Liver (tissue), 9 donors: ENCODE results near the gene SERINC1. TPM values are rescaled to one million over a fixed set of nuclear protein-coding genes. Genes with fewer than 3 reads are reported as not detected.

ENCODE experiments used
- DNase-seq: peaks from one replicate; pipeline ENCODE4 v3.0.0-alpha.2; 2017; ENCODE audit warnings: low spot score
- H3K27ac ChIP-seq, 2 donors: one replicate each; pipeline ENCODE4 v1.7.0; 2013; ENCODE audit warnings: inconsistent platforms in 2 of 2, low read length in 2 of 2, control low read depth in 1 of 2, low read depth in 1 of 2, mild to moderate bottlenecking in 1 of 2
- H3K27me3 ChIP-seq, 4 donors: one replicate each; pipeline versions ENCODE4 v1.6.1 to v1.7.0; 2013; ENCODE audit warnings: low read length in 3 of 4, inconsistent platforms in 1 of 4, mild to moderate bottlenecking in 1 of 4, moderate library complexity in 1 of 4; ENCODE audit not compliant: control insufficient read depth in 4 of 4, insufficient read depth in 4 of 4
- H3K36me3 ChIP-seq, 4 donors: one replicate each; pipeline versions ENCODE4 v1.6.1 to v1.7.0; 2013; ENCODE audit warnings: low read length in 3 of 4, mild to moderate bottlenecking in 3 of 4, low read depth in 1 of 4, moderate library complexity in 1 of 4; ENCODE audit not compliant: control insufficient read depth in 4 of 4, insufficient read depth in 3 of 4
- H3K4me1 ChIP-seq, 4 donors: one replicate each; pipeline versions ENCODE4 v1.6.1 to v1.7.0; 2013; ENCODE audit warnings: low read length in 3 of 4, mild to moderate bottlenecking in 3 of 4, moderate library complexity in 1 of 4; ENCODE audit not compliant: control insufficient read depth in 4 of 4, insufficient read depth in 4 of 4
- H3K4me3 ChIP-seq, 3 donors: one replicate each; pipeline versions ENCODE4 v1.6.1 to v1.7.0; 2013; ENCODE audit warnings: low read length in 3 of 3, control low read depth in 1 of 3, low read depth in 1 of 3, mild to moderate bottlenecking in 1 of 3
- H3K9ac ChIP-seq, 2 donors: one replicate each; pipeline ENCODE4 v1.7.0; 2013; ENCODE audit warnings: low read length in 2 of 2, mild to moderate bottlenecking in 2 of 2, moderate library complexity in 2 of 2, control low read depth in 1 of 2, low read depth in 1 of 2
- H3K9me3 ChIP-seq, 4 donors: one replicate each; pipeline versions ENCODE4 v1.6.1 to v1.7.0; 2013; ENCODE audit warnings: low read length in 3 of 4; ENCODE audit not compliant: control insufficient read depth in 4 of 4
- EGR1 ChIP-seq, 2 donors: IDR thresholded peaks; 2 replicates each; pipeline ENCODE4 v1.6.1; 2016 to 2018; ENCODE audit warnings: antibody characterized with exemption in 2 of 2, low read depth in 2 of 2
- FOXA2 ChIP-seq: IDR thresholded peaks from 2 replicates; pipeline ENCODE4 v1.6.1; 2016; ENCODE audit warnings: antibody characterized with exemption
- GABPA ChIP-seq, 2 donors: IDR thresholded peaks in 1 of 2; conservative IDR thresholded peaks in 1 of 2; 2 replicates each; pipeline ENCODE4 v1.6.1; 2016; ENCODE audit warnings: antibody characterized with exemption in 2 of 2, mild to moderate bottlenecking in 1 of 2, moderate library complexity in 1 of 2
- HNF4A ChIP-seq, 2 donors: conservative IDR thresholded peaks; 2 replicates each; pipeline ENCODE4 v1.6.1; 2016; ENCODE audit warnings: antibody characterized with exemption in 2 of 2, mild to moderate bottlenecking in 2 of 2
- HNF4G ChIP-seq: IDR thresholded peaks from 2 replicates; pipeline ENCODE4 v1.6.1; 2016; ENCODE audit warnings: antibody characterized with exemption
- JUND ChIP-seq, 2 donors: IDR thresholded peaks; 2 replicates each; pipeline ENCODE4 v1.6.1; 2016; ENCODE audit warnings: antibody characterized with exemption in 2 of 2
- NR2F2 ChIP-seq: IDR thresholded peaks from 2 replicates; pipeline ENCODE4 v1.6.1; 2016; ENCODE audit warnings: antibody characterized with exemption
- RXRA ChIP-seq, 2 donors: IDR thresholded peaks; 2 replicates each; pipeline ENCODE4 v1.6.1; 2017 to 2018; ENCODE audit warnings: antibody characterized with exemption in 2 of 2, mild to moderate bottlenecking in 1 of 2
- SP1 ChIP-seq: IDR thresholded peaks from 2 replicates; pipeline ENCODE4 v1.6.1; 2018; ENCODE audit warnings: antibody characterized with exemption, mild to moderate bottlenecking
- TAF1 ChIP-seq: conservative IDR thresholded peaks from 2 replicates; pipeline ENCODE4 v1.6.1; 2016; ENCODE audit warnings: antibody characterized with exemption, mild to moderate bottlenecking
- YY1 ChIP-seq: IDR thresholded peaks from 2 replicates; pipeline ENCODE4 v1.6.1; 2016; ENCODE audit warnings: antibody characterized with exemption, mild to moderate bottlenecking
- WGBS: extraction: QIAGEN DNeasy Blood & Tissue Kit; methylation state at CpG from one replicate; pipeline ENCODE4 v1.1.7; 2013; 5-methylcytosine and 5-hydroxymethylcytosine counted together
- polyA plus RNA-seq, 2 donors: library from polyadenylated mRNA; stranded (reverse) in 1 of 2; unstranded in 1 of 2; fragments of 200-250 nt in 1 of 2; fragments of >200 nt in 1 of 2; fragmentation: Nextera tagmentation in 1 of 2; extraction: Ambion mirVana in 1 of 2; gene quantifications; one replicate each; pipeline versions ENCODE4 v1.2.1 to v1.2.3, GENCODE V29; 2013 to 2015
- total RNA-seq, 2 donors: library from RNA; depleted of rRNA; stranded (reverse); fragments of >200 nt; gene quantifications; one replicate each; pipeline ENCODE4 v1.2.3, GENCODE V29; 2014
- TF ChIP-seq, protein P1 (sequence below): fragments of 150-350 bp; IDR thresholded peaks from 2 replicates; pipeline ENCODE4 v1.5.1; 2017; ENCODE audit warnings: improper control_type of control experiment, low read depth, low read length; ENCODE audit not compliant: missing input control
- TF ChIP-seq, protein P2 (sequence below): IDR thresholded peaks from 2 replicates; pipeline ENCODE4 v1.6.1; 2016; ENCODE audit warnings: antibody characterized with exemption
- TF ChIP-seq, protein P3 (sequence below): IDR thresholded peaks from 2 replicates; pipeline ENCODE4 v1.6.1; 2016; ENCODE audit warnings: antibody characterized with exemption
- TF ChIP-seq, protein P4 (sequence below): IDR thresholded peaks from 2 replicates; pipeline ENCODE4 v1.6.1; 2016; ENCODE audit warnings: antibody characterized with exemption, mild to moderate bottlenecking
- donor health status: healthy.
- donor health status: healthy.
- donor health status: healthy.
- donor health status: healthy.
- donor health status: healthy.

Gene SERINC1
- total and polyA plus RNA-seq, 4 donors = 79.8 to 139 (median 113) TPM

DNA sequence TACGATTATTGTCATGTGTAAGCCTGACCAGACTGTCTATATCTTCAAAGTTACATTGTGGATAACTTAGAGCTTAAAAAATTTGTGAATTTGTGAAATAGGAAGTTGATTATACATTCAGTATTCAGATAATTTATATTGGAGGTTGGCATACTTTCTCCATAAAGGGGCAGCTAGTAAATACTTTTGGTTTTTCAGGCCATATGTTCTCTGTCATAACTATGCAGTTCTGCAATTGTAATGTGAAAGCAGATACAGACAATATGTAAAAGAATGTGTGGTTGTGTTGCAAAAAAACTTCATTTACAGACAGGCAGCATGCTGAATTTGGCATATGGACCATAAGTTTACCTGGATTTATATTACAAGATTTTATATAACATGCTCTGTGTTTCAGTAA is 42.8 kb downstream of the SERINC1 start (continued):
- TF ChIP-seq, protein P1, sequence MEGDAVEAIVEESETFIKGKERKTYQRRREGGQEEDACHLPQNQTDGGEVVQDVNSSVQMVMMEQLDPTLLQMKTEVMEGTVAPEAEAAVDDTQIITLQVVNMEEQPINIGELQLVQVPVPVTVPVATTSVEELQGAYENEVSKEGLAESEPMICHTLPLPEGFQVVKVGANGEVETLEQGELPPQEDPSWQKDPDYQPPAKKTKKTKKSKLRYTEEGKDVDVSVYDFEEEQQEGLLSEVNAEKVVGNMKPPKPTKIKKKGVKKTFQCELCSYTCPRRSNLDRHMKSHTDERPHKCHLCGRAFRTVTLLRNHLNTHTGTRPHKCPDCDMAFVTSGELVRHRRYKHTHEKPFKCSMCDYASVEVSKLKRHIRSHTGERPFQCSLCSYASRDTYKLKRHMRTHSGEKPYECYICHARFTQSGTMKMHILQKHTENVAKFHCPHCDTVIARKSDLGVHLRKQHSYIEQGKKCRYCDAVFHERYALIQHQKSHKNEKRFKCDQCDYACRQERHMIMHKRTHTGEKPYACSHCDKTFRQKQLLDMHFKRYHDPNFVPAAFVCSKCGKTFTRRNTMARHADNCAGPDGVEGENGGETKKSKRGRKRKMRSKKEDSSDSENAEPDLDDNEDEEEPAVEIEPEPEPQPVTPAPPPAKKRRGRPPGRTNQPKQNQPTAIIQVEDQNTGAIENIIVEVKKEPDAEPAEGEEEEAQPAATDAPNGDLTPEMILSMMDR = no peak
- TF ChIP-seq, protein P2, sequence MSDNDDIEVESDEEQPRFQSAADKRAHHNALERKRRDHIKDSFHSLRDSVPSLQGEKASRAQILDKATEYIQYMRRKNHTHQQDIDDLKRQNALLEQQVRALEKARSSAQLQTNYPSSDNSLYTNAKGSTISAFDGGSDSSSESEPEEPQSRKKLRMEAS = no peak
- TF ChIP-seq GABPA (IDR thresholded peaks at IDR 0.05 in 1 of 2, conservative IDR thresholded peaks at IDR 0.05 in 1 of 2) (no peak), HNF4G (no peak), RXRA (IDR thresholded peaks at IDR 0.05) (no peak)
- TF ChIP-seq, protein P3, sequence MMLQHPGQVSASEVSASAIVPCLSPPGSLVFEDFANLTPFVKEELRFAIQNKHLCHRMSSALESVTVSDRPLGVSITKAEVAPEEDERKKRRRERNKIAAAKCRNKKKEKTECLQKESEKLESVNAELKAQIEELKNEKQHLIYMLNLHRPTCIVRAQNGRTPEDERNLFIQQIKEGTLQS = no peak

DNA sequence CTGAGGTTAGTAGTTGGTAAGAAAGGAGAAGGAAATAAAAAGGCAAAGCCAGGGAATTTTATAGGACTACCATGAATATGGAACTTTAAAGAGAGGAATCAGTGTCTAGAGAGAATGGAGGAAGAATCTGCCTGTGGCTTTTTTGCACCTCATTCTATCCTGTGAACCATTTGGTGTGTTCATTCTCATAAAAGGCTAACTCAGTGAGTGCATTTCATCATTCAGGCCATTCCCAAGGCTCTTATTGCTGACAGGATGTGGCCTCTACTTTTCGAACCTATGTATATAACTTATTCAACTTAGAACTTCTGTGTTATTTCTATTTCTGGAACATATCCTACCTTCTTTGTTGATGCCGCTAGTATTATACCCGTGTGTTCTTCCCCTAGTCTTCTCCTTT is 45.0 kb downstream of the SERINC1 start:
- no peak for DNase-seq
- Histone ChIP-seq H3K36me3 (peaks cover 4 to 25% (median 10%) of the 10 kb centered on the region in 4 donors), H3K27ac (no peak overlapping the region), H3K4me3 (no peak overlapping the region), H3K9me3 (no peaks in the 10 kb centered on the region), H3K27me3 (no peaks in the 10 kb centered on the region), H3K9ac (no peak overlapping the region), H3K4me1 (no peaks in the 10 kb centered on the region)
- 82% methylated on average over 3 of the region's 3 CpGs for WGBS
- TF ChIP-seq FOXA2 = no peak
- no peak for TF ChIP-seq TAF1
- TF ChIP-seq YY1 = no peak
- no peak for TF ChIP-seq HNF4G
- TF ChIP-seq GABPA (IDR thresholded peaks at IDR 0.05 in 1 of 2, conservative IDR thresholded peaks at IDR 0.05 in 1 of 2) = no peak
- no peak for TF ChIP-seq SP1
- TF ChIP-seq, protein P4, sequence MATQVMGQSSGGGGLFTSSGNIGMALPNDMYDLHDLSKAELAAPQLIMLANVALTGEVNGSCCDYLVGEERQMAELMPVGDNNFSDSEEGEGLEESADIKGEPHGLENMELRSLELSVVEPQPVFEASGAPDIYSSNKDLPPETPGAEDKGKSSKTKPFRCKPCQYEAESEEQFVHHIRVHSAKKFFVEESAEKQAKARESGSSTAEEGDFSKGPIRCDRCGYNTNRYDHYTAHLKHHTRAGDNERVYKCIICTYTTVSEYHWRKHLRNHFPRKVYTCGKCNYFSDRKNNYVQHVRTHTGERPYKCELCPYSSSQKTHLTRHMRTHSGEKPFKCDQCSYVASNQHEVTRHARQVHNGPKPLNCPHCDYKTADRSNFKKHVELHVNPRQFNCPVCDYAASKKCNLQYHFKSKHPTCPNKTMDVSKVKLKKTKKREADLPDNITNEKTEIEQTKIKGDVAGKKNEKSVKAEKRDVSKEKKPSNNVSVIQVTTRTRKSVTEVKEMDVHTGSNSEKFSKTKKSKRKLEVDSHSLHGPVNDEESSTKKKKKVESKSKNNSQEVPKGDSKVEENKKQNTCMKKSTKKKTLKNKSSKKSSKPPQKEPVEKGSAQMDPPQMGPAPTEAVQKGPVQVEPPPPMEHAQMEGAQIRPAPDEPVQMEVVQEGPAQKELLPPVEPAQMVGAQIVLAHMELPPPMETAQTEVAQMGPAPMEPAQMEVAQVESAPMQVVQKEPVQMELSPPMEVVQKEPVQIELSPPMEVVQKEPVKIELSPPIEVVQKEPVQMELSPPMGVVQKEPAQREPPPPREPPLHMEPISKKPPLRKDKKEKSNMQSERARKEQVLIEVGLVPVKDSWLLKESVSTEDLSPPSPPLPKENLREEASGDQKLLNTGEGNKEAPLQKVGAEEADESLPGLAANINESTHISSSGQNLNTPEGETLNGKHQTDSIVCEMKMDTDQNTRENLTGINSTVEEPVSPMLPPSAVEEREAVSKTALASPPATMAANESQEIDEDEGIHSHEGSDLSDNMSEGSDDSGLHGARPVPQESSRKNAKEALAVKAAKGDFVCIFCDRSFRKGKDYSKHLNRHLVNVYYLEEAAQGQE = no peak
- no peak for TF ChIP-seq EGR1 (IDR thresholded peaks at IDR 0.05; ENCODE audit: low read depth in 2 of 2)
- no peak for TF ChIP-seq HNF4A (conservative IDR thresholded peaks at IDR 0.05)
- TF ChIP-seq NR2F2 = no peak
- TF ChIP-seq, protein P1 = no peak
- no peak for TF ChIP-seq JUND (IDR thresholded peaks at IDR 0.05)
- TF ChIP-seq, protein P2 = no peak
